GM12875 (cell line): ENCODE measurements around the gene SLC2A6.

Experiments
- H3K4me3 ChIP-seq: one replicate; pipeline ENCODE4 v1.5.1; 2011; ENCODE audit warnings: low read depth, low read length, control low read depth
- CTCF ChIP-seq: IDR thresholded peaks from 2 replicates; pipeline ENCODE4 v1.5.1; 2011; ENCODE audit warnings: low read depth, mild to moderate bottlenecking, control low read depth, inconsistent platforms, low read length, moderate library complexity, borderline replicate concordance; ENCODE audit not compliant: insufficient read depth

SLC2A6 gene

DNA sequence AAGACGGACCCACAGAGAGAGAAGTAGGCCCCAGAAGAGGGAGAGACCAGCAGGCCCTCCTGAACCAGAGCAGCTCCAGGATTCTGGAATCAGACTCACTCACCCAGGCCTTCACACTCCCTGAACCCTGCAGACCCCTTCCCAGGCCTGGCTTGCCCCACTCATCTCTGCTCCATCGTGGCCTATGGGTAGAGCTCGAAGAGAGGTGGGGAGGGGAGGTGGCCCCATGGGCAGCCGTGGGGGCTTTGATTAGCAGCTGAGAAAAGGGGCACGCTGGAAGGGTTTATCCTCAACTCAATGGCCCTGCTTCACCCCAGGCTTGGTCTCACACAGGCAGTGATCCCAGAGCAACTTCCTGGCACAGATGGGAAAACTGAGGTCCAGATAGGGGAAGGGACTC lies 45.2 kb upstream of the SLC2A6 start:
- H3K4me3 ChIP-seq: no peak overlapping the region
- no peak for TF ChIP-seq CTCF

- no peak for TF ChIP-seq CTCF
- H3K4me3 ChIP-seq: no peak overlapping the region
These were observed 44.2 kb upstream of the SLC2A6 start for GRCh38 chr9:133523106-133523505.

- TF ChIP-seq CTCF: no peak
- no peak overlapping the region for H3K4me3 ChIP-seq
These were observed 43.4 kb upstream of the SLC2A6 start for GRCh38 chr9:133522073-133522910.

- H3K4me3 ChIP-seq: no peak overlapping the region
These were observed 42.5 kb upstream of the SLC2A6 start for GRCh38 chr9:133521122-133522072.

GRCh38 chr9:133520121-133520835 lies 41.4 kb upstream of the SLC2A6 start:
- no peak for TF ChIP-seq CTCF
- no peak overlapping the region for H3K4me3 ChIP-seq

More at GRCh38 chr9:133521122-133522072, 42.5 kb upstream of the SLC2A6 start:
- TF ChIP-seq CTCF: no peak

DNA sequence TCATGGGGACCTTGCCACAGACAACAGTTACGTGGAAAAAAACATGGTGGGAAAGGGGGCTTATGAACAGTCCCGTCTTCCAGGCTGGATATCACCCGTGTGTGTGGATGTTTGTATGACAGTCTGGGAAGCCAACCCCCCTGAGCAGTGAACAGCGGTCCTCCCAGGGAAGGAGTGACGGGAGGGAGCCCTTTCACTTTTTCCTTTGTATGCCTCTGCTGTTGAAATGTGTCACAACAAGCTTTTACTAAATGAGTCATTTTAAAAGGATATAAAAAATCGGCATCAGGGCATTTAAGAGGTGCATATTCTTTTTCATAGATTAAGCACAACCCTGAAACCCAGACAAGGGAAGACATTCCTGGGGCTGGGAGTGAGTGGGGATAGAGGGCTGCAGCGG lies 40.8 kb upstream of the SLC2A6 start:
- no peak for TF ChIP-seq CTCF
- H3K4me3 ChIP-seq: no peak overlapping the region
